Coronary artery (tissue), 2 donors: ENCODE measurements around the gene NATD1.

Experiments
- DNase-seq: peaks from one replicate; pipeline ENCODE4 v3.0.0-alpha.2; 2017; ENCODE audit warnings: low spot score
- H3K27ac ChIP-seq, 2 donors: fragments of 200-600 bp; sonication (generic); one replicate each; pipeline ENCODE4 v1.5.1; 2016 to 2019
- H3K4me3 ChIP-seq: fragments of 200-600 bp; sonication (generic); 2 replicates; pipeline ENCODE4 v1.5.1; 2016; ENCODE audit warnings: mild to moderate bottlenecking, moderate library complexity
- TF ChIP-seq, protein P1 (sequence below): fragments of 200-600 bp; sonication (generic); IDR thresholded peaks from one replicate; pipeline ENCODE4 v1.5.1; 2019; ENCODE audit warnings: antibody characterized with exemption

NATD1 gene

DNA sequence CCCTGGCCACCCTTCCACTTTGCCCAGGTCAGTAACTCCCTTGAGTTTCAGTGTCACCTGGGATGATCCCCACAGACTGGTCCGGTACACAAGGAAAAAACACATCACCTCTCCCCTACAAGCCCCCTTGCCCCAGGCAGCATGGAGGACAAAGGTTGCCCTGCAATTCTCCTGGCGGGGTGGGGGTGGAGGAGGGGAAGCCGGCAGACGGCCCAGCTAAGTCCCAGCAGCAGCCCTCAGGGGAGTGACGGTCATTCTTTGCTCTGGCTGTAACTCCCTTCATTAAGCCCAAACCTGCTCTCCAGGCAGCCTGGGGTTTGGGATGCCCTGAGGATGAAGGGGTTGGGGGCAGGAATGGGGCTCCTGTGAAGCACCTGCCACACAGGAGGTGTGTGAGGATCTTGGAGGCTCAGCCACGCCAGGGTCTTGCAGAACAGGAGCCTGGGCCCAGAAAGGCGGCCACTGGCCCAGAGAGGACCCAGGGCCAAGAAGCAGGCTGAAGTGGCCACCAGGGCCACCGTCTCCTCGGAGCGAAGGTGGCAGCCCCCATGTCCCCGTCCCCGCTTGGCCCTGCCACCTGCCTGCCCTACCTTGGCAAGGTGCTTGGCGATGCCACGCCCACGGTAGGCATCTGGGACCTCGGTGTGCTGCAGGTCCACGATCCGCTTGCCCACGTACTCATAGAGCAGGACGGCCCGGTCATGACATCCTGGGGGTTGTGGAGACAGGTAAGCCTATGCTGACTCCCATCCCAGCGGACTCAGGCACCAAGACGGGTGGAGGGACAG lies 9.5 kb downstream of the NATD1 start:
- Histone ChIP-seq H3K4me3 (no peak overlapping the region), H3K27ac (no peak overlapping the region)
- TF ChIP-seq, protein P1, sequence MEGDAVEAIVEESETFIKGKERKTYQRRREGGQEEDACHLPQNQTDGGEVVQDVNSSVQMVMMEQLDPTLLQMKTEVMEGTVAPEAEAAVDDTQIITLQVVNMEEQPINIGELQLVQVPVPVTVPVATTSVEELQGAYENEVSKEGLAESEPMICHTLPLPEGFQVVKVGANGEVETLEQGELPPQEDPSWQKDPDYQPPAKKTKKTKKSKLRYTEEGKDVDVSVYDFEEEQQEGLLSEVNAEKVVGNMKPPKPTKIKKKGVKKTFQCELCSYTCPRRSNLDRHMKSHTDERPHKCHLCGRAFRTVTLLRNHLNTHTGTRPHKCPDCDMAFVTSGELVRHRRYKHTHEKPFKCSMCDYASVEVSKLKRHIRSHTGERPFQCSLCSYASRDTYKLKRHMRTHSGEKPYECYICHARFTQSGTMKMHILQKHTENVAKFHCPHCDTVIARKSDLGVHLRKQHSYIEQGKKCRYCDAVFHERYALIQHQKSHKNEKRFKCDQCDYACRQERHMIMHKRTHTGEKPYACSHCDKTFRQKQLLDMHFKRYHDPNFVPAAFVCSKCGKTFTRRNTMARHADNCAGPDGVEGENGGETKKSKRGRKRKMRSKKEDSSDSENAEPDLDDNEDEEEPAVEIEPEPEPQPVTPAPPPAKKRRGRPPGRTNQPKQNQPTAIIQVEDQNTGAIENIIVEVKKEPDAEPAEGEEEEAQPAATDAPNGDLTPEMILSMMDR, result no peak
- DNase-seq, result no peak

DNA sequence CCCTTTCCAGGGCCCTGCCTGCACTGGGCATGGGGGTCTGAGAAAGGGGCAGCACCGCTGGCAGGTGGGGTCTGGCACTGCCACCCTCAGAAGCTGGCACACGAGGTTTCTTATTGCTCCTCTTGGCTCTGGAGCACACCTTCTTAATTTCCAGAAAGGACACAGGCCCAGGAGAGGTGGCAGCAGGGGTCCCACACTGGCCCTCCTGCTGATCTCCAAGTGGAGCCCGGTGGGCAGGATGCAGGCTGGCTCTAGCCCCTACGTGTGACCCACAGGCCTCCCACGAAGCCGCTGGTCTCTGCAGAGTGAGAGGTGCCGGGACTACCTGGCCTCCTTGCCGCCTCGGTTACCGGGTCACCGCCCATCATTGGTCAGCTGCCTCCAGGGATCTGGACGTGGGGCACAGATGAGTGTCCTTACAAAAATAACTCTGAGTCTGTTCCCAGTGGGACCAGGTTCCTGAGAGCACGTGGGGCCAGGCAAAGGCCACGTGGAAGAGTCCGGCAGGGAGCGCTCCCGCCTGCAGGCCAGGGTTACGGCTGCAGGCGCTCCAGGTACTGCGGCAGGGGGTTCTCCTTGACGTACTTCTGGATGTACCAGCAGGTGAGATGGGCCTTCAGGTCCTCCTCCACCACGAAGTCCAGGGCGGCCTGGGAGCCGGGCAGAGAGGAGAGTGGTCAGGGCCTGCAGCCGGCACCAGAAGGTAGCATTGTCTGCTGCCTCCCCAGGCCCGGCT lies 10.3 kb downstream of the NATD1 start:
- no peak overlapping the region for H3K4me3 ChIP-seq
- H3K27ac ChIP-seq, result no peak overlapping the region
- no peak for DNase-seq
- TF ChIP-seq, protein P1, result no peak

DNA sequence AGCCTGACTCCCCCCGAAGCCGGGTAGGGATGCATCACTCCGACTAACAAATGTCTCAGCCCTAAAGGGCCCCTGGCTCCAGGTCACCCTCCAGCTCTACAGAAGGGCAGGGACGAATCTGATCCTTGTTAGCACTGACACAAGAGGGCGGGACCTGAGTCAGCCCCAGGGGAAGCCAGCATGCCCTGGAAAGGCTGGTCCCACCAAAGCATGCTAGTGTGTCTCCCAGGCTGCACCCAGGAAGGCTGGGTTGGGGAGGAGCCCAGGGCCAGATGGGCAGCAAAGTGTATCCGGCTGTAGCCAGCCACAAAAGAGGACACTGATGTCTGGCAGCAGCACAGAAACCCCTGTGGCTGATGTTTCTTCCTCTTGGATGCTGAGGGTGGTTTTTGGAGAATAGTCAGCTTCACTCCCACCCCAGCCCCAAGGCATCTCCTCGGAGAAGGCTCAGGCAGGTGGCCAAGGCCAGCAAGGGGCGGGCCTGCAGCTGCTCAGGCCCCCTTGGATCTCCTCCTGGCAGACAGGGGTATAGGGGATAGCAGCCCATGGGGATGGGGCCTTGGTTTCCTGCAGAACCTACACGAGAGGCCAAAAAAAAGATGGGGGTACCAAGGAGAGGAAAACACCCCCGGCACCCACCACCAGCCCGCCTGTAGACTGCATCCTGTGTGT lies 11.0 kb downstream of the NATD1 start:
- Histone ChIP-seq H3K4me3 (no peak overlapping the region), H3K27ac (no peak overlapping the region)
- TF ChIP-seq, protein P1, result no peak
- DNase-seq, result no peak

DNA sequence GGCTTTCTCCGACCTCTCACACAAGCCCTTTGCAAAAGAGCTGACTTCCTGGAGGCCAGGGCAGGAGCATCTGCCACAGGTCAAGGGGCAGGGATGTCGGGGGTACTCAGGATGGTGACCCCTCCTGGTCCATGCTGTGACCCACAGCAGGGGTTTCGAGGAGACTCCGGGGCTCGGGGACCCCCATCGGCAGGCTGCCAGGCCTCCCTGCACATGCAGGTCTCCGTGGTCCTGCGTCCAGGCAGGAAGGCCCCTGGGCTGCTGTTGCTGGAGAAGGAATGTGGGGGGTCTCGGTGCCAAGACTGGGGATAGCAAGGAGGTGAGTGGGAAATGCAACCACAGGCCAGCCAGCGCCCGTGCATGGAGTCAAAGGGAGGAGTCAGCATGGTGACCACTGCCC lies 11.6 kb downstream of the NATD1 start:
- no peak for DNase-seq
- TF ChIP-seq, protein P1, result no peak
- Histone ChIP-seq H3K4me3 (no peak overlapping the region), H3K27ac (no peak overlapping the region)

DNA sequence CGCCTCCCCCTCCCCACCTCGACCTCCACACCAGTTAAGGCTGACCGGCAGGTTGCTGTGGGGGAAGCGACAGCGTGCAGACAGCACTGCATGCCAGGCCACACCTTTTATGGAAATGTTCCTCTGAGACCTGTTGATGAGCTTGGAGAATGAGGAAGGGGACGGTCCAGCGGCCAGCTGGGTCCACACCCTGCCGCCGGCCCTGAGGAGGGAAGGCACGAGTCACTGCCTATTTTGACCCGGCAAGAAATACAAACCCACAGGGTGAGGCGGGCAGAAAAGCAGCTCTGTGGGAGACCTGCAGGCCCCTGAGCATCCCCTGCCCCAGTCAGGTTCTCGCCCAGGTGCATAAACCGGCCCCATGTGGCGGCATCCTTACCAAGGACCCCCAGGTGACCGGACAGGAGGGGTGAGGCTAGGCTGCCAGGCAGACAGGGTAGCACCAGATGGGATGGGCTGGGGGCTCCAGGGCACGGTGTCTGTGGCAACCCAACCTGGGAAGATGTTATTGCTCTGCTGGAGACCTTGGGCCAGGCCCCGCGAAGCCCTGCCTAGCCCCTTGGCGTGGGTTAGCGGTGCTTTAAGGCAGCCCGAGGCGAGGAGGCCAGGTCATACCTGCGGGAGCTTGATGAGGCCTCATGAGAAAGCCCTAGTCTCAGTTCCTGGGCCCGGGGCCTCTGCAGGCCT lies 12.7 kb downstream of the NATD1 start:
- no peak for DNase-seq
- Histone ChIP-seq H3K27ac (no peak overlapping the region), H3K4me3 (no peak overlapping the region)
- TF ChIP-seq, protein P1, result no peak

DNA sequence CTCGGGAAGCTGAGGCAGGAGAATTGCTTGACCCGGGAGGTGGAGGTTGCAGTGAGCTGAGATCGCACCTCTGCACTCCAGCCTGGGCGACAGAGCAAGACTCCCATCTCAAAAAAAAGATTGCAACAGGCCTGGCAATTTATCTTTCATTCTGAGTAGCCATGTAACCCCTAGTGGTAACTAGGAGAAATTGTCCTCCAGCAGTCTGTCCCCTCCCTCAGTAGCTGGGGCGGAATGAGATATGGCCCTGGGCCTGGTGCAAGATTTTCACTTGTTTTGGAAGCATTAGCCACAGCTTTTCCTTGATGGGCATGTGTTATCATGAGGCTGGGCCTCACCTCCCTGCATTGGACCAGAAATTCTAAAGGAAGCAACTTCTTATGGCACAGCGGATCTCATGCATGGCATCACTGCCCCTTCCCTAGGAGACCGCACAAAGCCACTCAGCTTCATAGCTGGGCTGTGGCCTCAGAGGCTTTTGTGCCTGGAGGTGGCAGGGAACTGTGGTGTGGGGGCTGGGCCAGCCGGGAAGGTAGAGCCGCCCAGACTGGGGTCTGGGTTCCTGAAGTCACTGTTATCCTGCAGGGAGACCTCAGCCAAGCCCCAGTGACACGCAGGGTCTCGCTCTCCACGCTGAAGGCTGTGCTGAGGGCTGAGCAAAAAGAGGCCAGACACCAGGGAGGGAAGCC lies 13.4 kb downstream of the NATD1 start:
- Histone ChIP-seq H3K4me3 (no peak overlapping the region), H3K27ac (no peak overlapping the region)
- DNase-seq, result no peak
- TF ChIP-seq, protein P1, result peak; percentile 35
